22Rv1 (cell line): ENCODE data around the gene BEAN1.

Experiments
- CTCF ChIP-seq: fragments of 450-650 bp; IDR thresholded peaks from 2 replicates; pipeline ENCODE4 v1.5.1; 2017; ENCODE audit warnings: mild to moderate bottlenecking
- ZFX ChIP-seq: fragments of 450-650 bp; IDR thresholded peaks from 2 replicates; pipeline ENCODE4 v1.6.1; 2017; ENCODE audit warnings: antibody characterized with exemption, borderline replicate concordance

GRCh38 chr16:66510711-66511601 is 83.9 kb downstream of the BEAN1 start:
- TF ChIP-seq CTCF: no peak
- no peak for TF ChIP-seq ZFX
